ENCODE results near the gene SCN8A.
A peak's percentile ranks its signal among the peaks of the same experiment; 100 is the strongest.

SCN8A gene

GRCh38 chr12:51823875-51824565 lies 233.0 kb downstream of the SCN8A start:
- no peaks in the 10 kb centered on the region for H3K36me3 ChIP-seq (ENCODE audit: control insufficient read depth in 4 of 4, insufficient read depth in 4 of 4, low read length in 3 of 4)
- peak; percentile 61 to 70 (median 66) for DNase-seq
- H3K27me3 ChIP-seq (replicated peaks in 2 of 5; ENCODE audit: control insufficient read depth in 4 of 5, insufficient read depth in 5 of 5, low read length in 4 of 5) = no peaks in the 10 kb centered on the region
- H3K4me3 ChIP-seq (ENCODE audit: control insufficient read depth in 1 of 7, extremely low read depth in 1 of 7, insufficient read depth in 4 of 7, low read depth in 2 of 7, low read length in 6 of 7) = no peak overlapping the region
- no peak overlapping the region for H3K27ac ChIP-seq (ENCODE audit: insufficient read depth in 1 of 2, low read depth in 1 of 2, low read length in 2 of 2, poor library complexity in 1 of 2, severe bottlenecking in 2 of 2)
- no peaks in the 10 kb centered on the region for H3K9me3 ChIP-seq (ENCODE audit: control extremely low read depth in 1 of 5, control insufficient read depth in 4 of 5, insufficient read depth in 2 of 5, low read depth in 1 of 5, low read length in 4 of 5)
- H3K4me1 ChIP-seq (ENCODE audit: control extremely low read depth in 1 of 4, control insufficient read depth in 4 of 4, insufficient read depth in 4 of 4, low read length in 3 of 4) = peaks cover 4 to 50% (median 49%) of the 10 kb centered on the region in 4 experiments
- WGBS (ENCODE audit: insufficient coverage) = 26% methylated on average over 6 of the region's 6 CpGs
- POLR2A ChIA-PET = no interaction called here
- CTCF ChIA-PET = interaction anchor here (0.7 to 3.5 kb wide), 27 partner anchors 8 to 520 kb away, joined by 3 to 33 read pairs (median 4); no protein-coding TSS in a partner anchor

GRCh38 chr12:51825216-51825615 lies 234.2 kb downstream of the SCN8A start:
- Histone ChIP-seq H3K9me3 (ENCODE audit: control extremely low read depth in 1 of 5, control insufficient read depth in 4 of 5, insufficient read depth in 2 of 5, low read depth in 1 of 5, low read length in 4 of 5) (no peaks in the 10 kb centered on the region), H3K27ac (ENCODE audit: insufficient read depth in 1 of 2, low read depth in 1 of 2, low read length in 2 of 2, poor library complexity in 1 of 2, severe bottlenecking in 2 of 2) (no peak overlapping the region), H3K27me3 (replicated peaks in 2 of 5; ENCODE audit: control insufficient read depth in 4 of 5, insufficient read depth in 5 of 5, low read length in 4 of 5) (no peaks in the 10 kb centered on the region), H3K4me1 (ENCODE audit: control extremely low read depth in 1 of 4, control insufficient read depth in 4 of 4, insufficient read depth in 4 of 4, low read length in 3 of 4) (peaks cover 4 to 50% (median 42%) of the 10 kb centered on the region in 4 experiments), H3K36me3 (ENCODE audit: control insufficient read depth in 4 of 4, insufficient read depth in 4 of 4, low read length in 3 of 4) (no peaks in the 10 kb centered on the region), H3K4me3 (ENCODE audit: control insufficient read depth in 1 of 7, extremely low read depth in 1 of 7, insufficient read depth in 4 of 7, low read depth in 2 of 7, low read length in 6 of 7) (no peak overlapping the region)
- WGBS (ENCODE audit: insufficient coverage) = 100% methylated on average over 1 of the region's 5 CpGs
- ChIA-PET POLR2A (no interaction called here), CTCF (interaction anchor here (0.6 to 3.5 kb wide), 11 partner anchors 7 to 836 kb away, joined by 3 to 33 read pairs (median 9); no protein-coding TSS in a partner anchor)
- no peak for DNase-seq

GRCh38 chr12:51826881-51827280 lies 235.8 kb downstream of the SCN8A start:
- no peaks in the 10 kb centered on the region for H3K27me3 ChIP-seq (replicated peaks in 2 of 5; ENCODE audit: control insufficient read depth in 4 of 5, insufficient read depth in 5 of 5, low read length in 4 of 5)
- no peaks in the 10 kb centered on the region for H3K36me3 ChIP-seq (ENCODE audit: control insufficient read depth in 4 of 4, insufficient read depth in 4 of 4, low read length in 3 of 4)
- POLR2A ChIA-PET = interaction anchor here (0.6 kb wide), 1 partner anchor 20 kb away, joined by 5 read pairs; no protein-coding TSS in a partner anchor
- H3K4me1 ChIP-seq (ENCODE audit: control extremely low read depth in 1 of 4, control insufficient read depth in 4 of 4, insufficient read depth in 4 of 4, low read length in 3 of 4) = peaks cover 4 to 56% (median 46%) of the 10 kb centered on the region in 4 experiments
- DNase-seq = no peak
- H3K4me3 ChIP-seq (ENCODE audit: control insufficient read depth in 1 of 7, extremely low read depth in 1 of 7, insufficient read depth in 4 of 7, low read depth in 2 of 7, low read length in 6 of 7) = no peak overlapping the region
- 93% methylated on average over 3 of the region's 4 CpGs for WGBS (ENCODE audit: insufficient coverage)
- H3K9me3 ChIP-seq (ENCODE audit: control extremely low read depth in 1 of 5, control insufficient read depth in 4 of 5, insufficient read depth in 2 of 5, low read depth in 1 of 5, low read length in 4 of 5) = no peaks in the 10 kb centered on the region
- CTCF ChIA-PET = interaction anchor here (1.0 to 6.5 kb wide), 3 partner anchors 41 to 49 kb away, joined by 3 to 62 read pairs (median 33); no protein-coding TSS in a partner anchor
- no peak overlapping the region for H3K27ac ChIP-seq (ENCODE audit: insufficient read depth in 1 of 2, low read depth in 1 of 2, low read length in 2 of 2, poor library complexity in 1 of 2, severe bottlenecking in 2 of 2)

GRCh38 chr12:51827925-51828818 lies 237.1 kb downstream of the SCN8A start:
- WGBS (ENCODE audit: insufficient coverage) = 5% methylated on average over 9 of the region's 11 CpGs
- Histone ChIP-seq H3K4me1 (ENCODE audit: control extremely low read depth in 1 of 4, control insufficient read depth in 4 of 4, insufficient read depth in 4 of 4, low read length in 3 of 4) (peaks cover 11 to 60% (median 53%) of the 10 kb centered on the region in 4 experiments), H3K4me3 (ENCODE audit: control insufficient read depth in 1 of 7, extremely low read depth in 1 of 7, insufficient read depth in 4 of 7, low read depth in 2 of 7, low read length in 6 of 7) (peak overlapping the region in 4 of 7 experiments; percentile 7 to 43 (median 33)), H3K36me3 (ENCODE audit: control insufficient read depth in 4 of 4, insufficient read depth in 4 of 4, low read length in 3 of 4) (no peaks in the 10 kb centered on the region), H3K27ac (ENCODE audit: insufficient read depth in 1 of 2, low read depth in 1 of 2, low read length in 2 of 2, poor library complexity in 1 of 2, severe bottlenecking in 2 of 2) (no peak overlapping the region), H3K27me3 (replicated peaks in 2 of 5; ENCODE audit: control insufficient read depth in 4 of 5, insufficient read depth in 5 of 5, low read length in 4 of 5) (no peaks in the 10 kb centered on the region), H3K9me3 (ENCODE audit: control extremely low read depth in 1 of 5, control insufficient read depth in 4 of 5, insufficient read depth in 2 of 5, low read depth in 1 of 5, low read length in 4 of 5) (no peaks in the 10 kb centered on the region)
- DNase-seq = peak; percentile 40 to 85 (median 79)
- CTCF ChIA-PET = interaction anchor here (1.0 to 6.5 kb wide), 7 partner anchors 8 to 153 kb away, joined by 3 to 62 read pairs (median 4); a partner anchor contains a TSS
- POLR2A ChIA-PET = interaction anchor here (1.1 kb wide), 1 partner anchor 46 kb away, joined by 3 read pairs; no protein-coding TSS in a partner anchor

GRCh38 chr12:51829011-51829481 lies 238.0 kb downstream of the SCN8A start:
- ChIA-PET CTCF (interaction anchor here (0.6 to 6.5 kb wide), 9 partner anchors 9 to 406 kb away, joined by 3 to 62 read pairs (median 4); a partner anchor contains a TSS), POLR2A (interaction anchor here (1.1 to 1.3 kb wide), 2 partner anchors 9 to 45 kb away, joined by 3 to 5 read pairs; no protein-coding TSS in a partner anchor)
- Histone ChIP-seq H3K27ac (ENCODE audit: insufficient read depth in 1 of 2, low read depth in 1 of 2, low read length in 2 of 2, poor library complexity in 1 of 2, severe bottlenecking in 2 of 2) (no peak overlapping the region), H3K4me1 (ENCODE audit: control extremely low read depth in 1 of 4, control insufficient read depth in 4 of 4, insufficient read depth in 4 of 4, low read length in 3 of 4) (peaks cover 13 to 66% (median 60%) of the 10 kb centered on the region in 4 experiments), H3K27me3 (replicated peaks in 2 of 5; ENCODE audit: control insufficient read depth in 4 of 5, insufficient read depth in 5 of 5, low read length in 4 of 5) (no peaks in the 10 kb centered on the region), H3K9me3 (ENCODE audit: control extremely low read depth in 1 of 5, control insufficient read depth in 4 of 5, insufficient read depth in 2 of 5, low read depth in 1 of 5, low read length in 4 of 5) (no peaks in the 10 kb centered on the region), H3K36me3 (ENCODE audit: control insufficient read depth in 4 of 4, insufficient read depth in 4 of 4, low read length in 3 of 4) (no peaks in the 10 kb centered on the region), H3K4me3 (ENCODE audit: control insufficient read depth in 1 of 7, extremely low read depth in 1 of 7, insufficient read depth in 4 of 7, low read depth in 2 of 7, low read length in 6 of 7) (no peak overlapping the region)
- no peak for DNase-seq
- 97% methylated on average over 4 of the region's 5 CpGs for WGBS (ENCODE audit: insufficient coverage)

GRCh38 chr12:51829641-51830040 lies 238.6 kb downstream of the SCN8A start:
- H3K4me1 ChIP-seq (ENCODE audit: control extremely low read depth in 1 of 4, control insufficient read depth in 4 of 4, insufficient read depth in 4 of 4, low read length in 3 of 4) = peaks cover 13 to 72% (median 62%) of the 10 kb centered on the region in 4 experiments
- POLR2A ChIA-PET = interaction anchor here (1.3 kb wide), 1 partner anchor 9 kb away, joined by 5 read pairs; no protein-coding TSS in a partner anchor

More at GRCh38 chr12:51829641-51830040, 238.6 kb downstream of the SCN8A start:
- no peaks in the 10 kb centered on the region for H3K9me3 ChIP-seq (ENCODE audit: control extremely low read depth in 1 of 5, control insufficient read depth in 4 of 5, insufficient read depth in 2 of 5, low read depth in 1 of 5, low read length in 4 of 5)
- WGBS (ENCODE audit: insufficient coverage) = no CpG with 5 or more reads among the region's 1 CpG
- no peak overlapping the region for H3K27ac ChIP-seq (ENCODE audit: insufficient read depth in 1 of 2, low read depth in 1 of 2, low read length in 2 of 2, poor library complexity in 1 of 2, severe bottlenecking in 2 of 2)
- H3K4me3 ChIP-seq (ENCODE audit: control insufficient read depth in 1 of 7, extremely low read depth in 1 of 7, insufficient read depth in 4 of 7, low read depth in 2 of 7, low read length in 6 of 7) = no peak overlapping the region
- CTCF ChIA-PET = interaction anchor here (0.6 to 6.5 kb wide), 5 partner anchors 14 to 406 kb away, joined by 3 to 62 read pairs (median 4); a partner anchor contains a TSS
- DNase-seq = no peak
- no peaks in the 10 kb centered on the region for H3K27me3 ChIP-seq (replicated peaks in 2 of 5; ENCODE audit: control insufficient read depth in 4 of 5, insufficient read depth in 5 of 5, low read length in 4 of 5)
- no peaks in the 10 kb centered on the region for H3K36me3 ChIP-seq (ENCODE audit: control insufficient read depth in 4 of 4, insufficient read depth in 4 of 4, low read length in 3 of 4)

Measured in common myeloid progenitor, CD34-positive (primary cell).